HG03095 (cell line): ENCODE data around the gene EVA1C.
"Not testable (repeated sequence)": the region's sequence is repeated elsewhere in the genome, so short reads cannot be mapped to it uniquely, and the experiment has no call there.

Experiments used
- ATAC-seq: cut with Tn5 transposase; IDR thresholded peaks from one replicate; pipeline ENCODE4 v1.9.1; 2021; ENCODE audit warnings: moderate library complexity; ENCODE audit not compliant: unreplicated experiment

Gene EVA1C

GRCh38 chr21:32412162-32413014 is at the start of gene EVA1C:
Gene EVA1C, plus strand, starts transcription at chr21:32412706. Its CDS starts 148 bp downstream, at chr21:32412854.
- no peak for ATAC-seq

- no peak for ATAC-seq
Measured at GRCh38 chr21:32364387-32364786, 48.1 kb upstream of the EVA1C start.

GRCh38 chr21:32364796-32365195 is 47.7 kb upstream of the EVA1C start:
- ATAC-seq, result no peak

- ATAC-seq, result no peak
Measured at GRCh38 chr21:32366191-32366590, 46.3 kb upstream of the EVA1C start.

- ATAC-seq, result no peak
Measured at GRCh38 chr21:32367158-32367557, 45.3 kb upstream of the EVA1C start.

- ATAC-seq, result no peak
Measured at GRCh38 chr21:32368386-32368785, 44.1 kb upstream of the EVA1C start.

- not testable (repeated sequence) for ATAC-seq
Measured at GRCh38 chr21:32368961-32369360, 43.5 kb upstream of the EVA1C start.

GRCh38 chr21:32370998-32371766 is 41.3 kb upstream of the EVA1C start:
- no peak for ATAC-seq

GRCh38 chr21:32371913-32372314 is 40.6 kb upstream of the EVA1C start:
- ATAC-seq, result no peak

GRCh38 chr21:32372755-32373154 is 39.8 kb upstream of the EVA1C start:
- ATAC-seq, result no peak

GRCh38 chr21:32377506-32377905 is 35.0 kb upstream of the EVA1C start:
- ATAC-seq, result no peak

GRCh38 chr21:32377991-32378390 is 34.5 kb upstream of the EVA1C start:
- no peak for ATAC-seq

- ATAC-seq, result no peak
Measured at GRCh38 chr21:32378956-32379355, 33.5 kb upstream of the EVA1C start.

GRCh38 chr21:32380940-32381339 is 31.6 kb upstream of the EVA1C start:
- ATAC-seq, result no peak

GRCh38 chr21:32381571-32381970 is 30.9 kb upstream of the EVA1C start:
- ATAC-seq, result no peak

- ATAC-seq, result no peak
Measured at GRCh38 chr21:32382108-32382644, 30.3 kb upstream of the EVA1C start.

- ATAC-seq, result no peak
Measured at GRCh38 chr21:32383812-32384211, 28.7 kb upstream of the EVA1C start.

GRCh38 chr21:32386195-32386870 is 26.2 kb upstream of the EVA1C start:
- no peak for ATAC-seq

- no peak for ATAC-seq
Measured at GRCh38 chr21:32387151-32387550, 25.4 kb upstream of the EVA1C start.

- no peak for ATAC-seq
Measured at GRCh38 chr21:32388306-32388705, 24.2 kb upstream of the EVA1C start.

- no peak for ATAC-seq
Measured at GRCh38 chr21:32389337-32390015, 23.0 kb upstream of the EVA1C start.
